Tibial nerve (tissue), 4 donors: ENCODE data around the gene NEO1.

Source experiments
- EP300 ChIP-seq, 2 donors: sonication (generic); formaldehyde crosslinking; IDR thresholded peaks; one replicate each; pipeline ENCODE4 v1.6.1; 2017; ENCODE audit warnings: antibody characterized with exemption in 2 of 2, mild to moderate bottlenecking in 1 of 2
- POLR2A ChIP-seq, 2 donors: fragments of 450-650 bp; IDR thresholded peaks; one replicate each; pipeline ENCODE4 v1.6.1; 2017; ENCODE audit warnings: antibody characterized with exemption in 2 of 2, mild to moderate bottlenecking in 2 of 2, moderate library complexity in 2 of 2
- TF ChIP-seq, protein P1 (sequence below), 5 experiments: fragments of 200-600 bp in 3 of 5; fragments of 450-650 bp in 2 of 5; sonication (generic) in 3 of 5; IDR thresholded peaks; one replicate each; pipeline ENCODE4 v1.5.1; 2016 to 2019; ENCODE audit warnings: antibody characterized with exemption in 5 of 5, mild to moderate bottlenecking in 3 of 5, moderate library complexity in 2 of 5

GRCh38 chr15:73335026-73335425 lies 282.8 kb downstream of the NEO1 start:
- TF ChIP-seq POLR2A (IDR thresholded peaks at IDR 0.05), result no peak
- TF ChIP-seq, protein P1, sequence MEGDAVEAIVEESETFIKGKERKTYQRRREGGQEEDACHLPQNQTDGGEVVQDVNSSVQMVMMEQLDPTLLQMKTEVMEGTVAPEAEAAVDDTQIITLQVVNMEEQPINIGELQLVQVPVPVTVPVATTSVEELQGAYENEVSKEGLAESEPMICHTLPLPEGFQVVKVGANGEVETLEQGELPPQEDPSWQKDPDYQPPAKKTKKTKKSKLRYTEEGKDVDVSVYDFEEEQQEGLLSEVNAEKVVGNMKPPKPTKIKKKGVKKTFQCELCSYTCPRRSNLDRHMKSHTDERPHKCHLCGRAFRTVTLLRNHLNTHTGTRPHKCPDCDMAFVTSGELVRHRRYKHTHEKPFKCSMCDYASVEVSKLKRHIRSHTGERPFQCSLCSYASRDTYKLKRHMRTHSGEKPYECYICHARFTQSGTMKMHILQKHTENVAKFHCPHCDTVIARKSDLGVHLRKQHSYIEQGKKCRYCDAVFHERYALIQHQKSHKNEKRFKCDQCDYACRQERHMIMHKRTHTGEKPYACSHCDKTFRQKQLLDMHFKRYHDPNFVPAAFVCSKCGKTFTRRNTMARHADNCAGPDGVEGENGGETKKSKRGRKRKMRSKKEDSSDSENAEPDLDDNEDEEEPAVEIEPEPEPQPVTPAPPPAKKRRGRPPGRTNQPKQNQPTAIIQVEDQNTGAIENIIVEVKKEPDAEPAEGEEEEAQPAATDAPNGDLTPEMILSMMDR (IDR thresholded peaks at IDR 0.05), result no peak
- no peak for TF ChIP-seq EP300 (IDR thresholded peaks at IDR 0.05)
